GM21381 (cell line): ENCODE data around the gene KAZALD1.
"Not testable (repeated sequence)": the region's sequence is repeated elsewhere in the genome, so short reads cannot be mapped to it uniquely, and the experiment has no call there.

Experiments used
- ATAC-seq: cut with Tn5 transposase; IDR thresholded peaks from one replicate; pipeline ENCODE4 v1.9.1; 2021; ENCODE audit warnings: mild to moderate bottlenecking, moderate library complexity; ENCODE audit not compliant: unreplicated experiment

Gene KAZALD1

DNA sequence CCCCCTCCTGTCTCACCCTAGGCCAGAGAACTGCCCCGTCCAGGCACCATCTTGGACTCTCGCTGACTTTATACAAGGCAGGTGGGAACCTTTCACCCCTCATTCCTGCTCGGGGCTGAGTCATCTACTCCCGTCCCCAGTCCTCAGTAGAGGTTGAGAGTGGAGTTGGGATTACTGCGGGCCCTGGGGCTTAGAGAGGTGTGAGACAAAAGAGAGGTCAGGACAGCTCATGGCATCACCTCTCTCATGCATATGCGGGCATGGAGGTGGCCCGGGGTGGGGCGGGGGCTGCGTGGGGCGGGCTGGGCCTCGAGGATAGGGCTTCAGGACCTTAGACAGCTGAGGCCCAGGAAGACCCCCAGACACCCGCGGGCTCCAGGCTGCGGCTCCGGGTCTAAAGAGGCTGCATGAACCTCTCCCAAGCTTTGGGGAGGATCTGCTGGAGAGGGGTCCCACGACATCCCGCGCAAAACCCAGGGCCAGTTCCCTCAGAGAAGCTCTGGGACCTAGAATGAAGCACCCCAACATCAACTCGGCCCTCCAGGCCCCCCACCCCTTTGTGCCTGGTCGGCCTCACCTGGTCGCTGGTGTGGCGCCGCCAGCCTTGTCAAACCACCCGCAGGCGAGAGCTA is 31.2 kb upstream of the KAZALD1 start:
- ATAC-seq: no peak

DNA sequence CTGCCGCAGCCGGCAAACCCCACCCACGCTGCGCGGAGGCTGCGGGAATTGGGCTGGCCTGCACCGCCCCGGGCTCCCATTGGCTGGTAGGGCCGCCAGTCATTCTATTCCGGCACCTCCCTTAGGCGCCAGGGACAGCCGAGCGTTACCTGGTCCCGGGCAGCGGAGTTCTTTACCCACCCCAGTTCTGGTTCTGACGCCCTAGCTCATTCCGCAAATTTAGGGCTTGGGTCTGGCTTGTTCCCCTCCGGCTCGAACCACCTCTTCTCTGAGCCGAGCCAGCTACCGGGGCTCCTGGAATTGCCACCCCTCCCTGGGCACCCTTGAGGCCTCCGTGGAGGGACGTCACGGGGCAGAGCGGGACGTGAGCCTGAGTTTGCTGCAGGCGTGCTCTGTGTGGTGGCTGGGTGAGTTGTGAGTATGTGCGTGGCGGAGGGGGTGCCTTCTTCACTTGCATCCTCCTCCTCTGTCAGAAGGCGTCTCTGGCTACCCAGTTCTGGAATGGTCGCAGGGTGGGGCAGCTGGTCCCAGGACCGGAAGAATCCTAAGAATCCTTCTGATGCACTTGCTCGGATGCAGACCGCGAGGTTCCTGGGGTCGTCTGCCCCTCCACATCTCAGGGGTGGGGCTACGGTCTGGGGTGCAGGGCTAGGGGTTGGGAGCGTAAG is 30.5 kb upstream of the KAZALD1 start, which contains the start of the genes PDZD7 and SFXN3:
Gene PDZD7, minus strand, starts transcription at position 2 of the 668 bp plus-strand sequence. CDS start 910 bp downstream, outside the sequence.
Gene SFXN3, plus strand, starts transcription at position 107 of the 668 bp plus-strand sequence. CDS start 3,461 bp downstream, outside the sequence.
- ATAC-seq: peak; percentile 89

DNA sequence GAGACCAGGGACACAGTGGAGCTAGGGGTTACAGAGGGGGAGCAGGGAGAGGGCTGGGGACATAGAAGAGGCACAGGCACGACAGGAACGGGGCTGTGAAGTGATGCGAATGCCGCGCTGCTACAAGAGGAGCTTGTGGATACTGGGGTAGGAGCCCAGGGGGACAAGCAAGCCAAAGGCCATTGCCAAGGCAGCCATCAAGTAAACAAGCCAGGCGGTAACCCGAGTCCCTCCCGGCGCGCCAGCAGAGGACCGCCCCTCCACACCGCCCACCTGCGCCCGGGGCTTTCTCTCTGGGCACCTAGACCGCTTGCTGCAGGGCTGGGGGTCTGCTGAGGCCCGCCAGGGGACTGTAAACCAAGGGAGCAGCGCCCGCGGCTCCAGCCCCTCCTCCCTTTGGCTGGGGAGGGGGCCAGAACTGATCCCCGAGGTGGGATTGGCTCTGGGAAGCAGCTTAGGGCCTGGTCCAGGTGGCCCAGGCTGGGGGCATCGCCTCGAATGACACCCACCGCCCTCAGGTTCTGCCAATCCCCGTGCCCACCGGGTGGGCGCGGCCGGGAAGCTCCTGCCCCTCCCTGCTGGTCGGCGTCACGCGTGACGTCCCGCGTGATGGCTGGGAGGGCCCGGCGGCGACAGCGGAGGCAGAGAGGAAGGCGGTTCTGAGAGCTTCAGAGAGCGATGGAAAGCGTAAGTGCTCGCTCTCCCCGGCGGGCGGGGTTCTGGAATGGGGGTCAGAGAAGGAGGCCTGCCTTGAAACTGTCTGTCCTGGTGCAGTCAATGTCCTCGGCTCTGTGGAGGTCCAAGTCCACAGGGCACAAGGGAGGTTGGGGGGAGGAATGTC is 29.8 kb upstream of the KAZALD1 start:
- peak; percentile 44 for ATAC-seq

DNA sequence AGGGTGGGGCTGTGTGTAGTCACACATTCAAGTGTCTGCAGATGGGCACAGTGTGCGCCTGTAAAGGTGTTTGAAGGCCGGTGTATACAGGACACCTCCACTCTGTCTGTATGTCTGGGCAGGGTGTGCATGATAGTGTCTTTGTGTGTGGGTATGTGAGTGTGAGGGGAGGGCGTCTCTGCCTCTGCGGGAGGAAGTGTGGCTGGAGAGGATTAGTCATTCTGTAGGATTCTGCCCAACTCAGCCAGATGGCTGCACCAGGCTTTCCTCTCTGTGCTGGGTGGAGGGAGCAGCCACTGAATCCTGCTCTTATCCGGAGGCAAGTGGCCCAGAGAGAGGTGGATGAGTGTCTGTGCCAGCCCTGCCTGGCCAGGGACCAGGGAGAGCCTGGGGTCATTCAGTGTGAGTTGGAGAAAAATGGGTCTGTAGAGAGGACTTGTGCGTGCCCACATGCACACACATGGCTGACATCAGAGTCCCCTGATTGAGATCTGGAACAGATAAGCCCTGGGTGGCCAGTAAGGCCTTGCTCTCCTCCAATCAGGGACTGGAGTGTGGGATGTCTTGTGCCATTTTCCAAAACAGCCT is 29.1 kb upstream of the KAZALD1 start:
- ATAC-seq: peak; percentile 10

DNA sequence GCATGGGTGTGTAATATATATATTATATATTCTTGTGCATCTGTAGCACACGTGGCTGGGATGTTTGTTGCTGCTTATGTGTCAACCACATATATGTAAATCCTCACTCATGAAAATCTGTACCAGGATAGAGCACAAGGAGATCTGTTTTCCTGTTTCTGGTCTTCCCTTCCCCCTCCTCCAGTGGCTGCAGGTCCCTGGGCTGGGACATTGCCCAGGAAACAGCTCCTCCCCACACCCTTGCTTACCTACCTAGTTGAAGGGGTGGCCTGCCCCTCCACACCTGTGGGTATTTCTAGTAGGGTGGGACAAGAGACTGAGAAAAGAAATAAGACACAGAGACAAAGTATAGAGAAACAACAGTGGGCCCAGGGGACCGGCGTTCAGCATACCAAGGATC is 28.5 kb upstream of the KAZALD1 start:
- no peak for ATAC-seq

DNA sequence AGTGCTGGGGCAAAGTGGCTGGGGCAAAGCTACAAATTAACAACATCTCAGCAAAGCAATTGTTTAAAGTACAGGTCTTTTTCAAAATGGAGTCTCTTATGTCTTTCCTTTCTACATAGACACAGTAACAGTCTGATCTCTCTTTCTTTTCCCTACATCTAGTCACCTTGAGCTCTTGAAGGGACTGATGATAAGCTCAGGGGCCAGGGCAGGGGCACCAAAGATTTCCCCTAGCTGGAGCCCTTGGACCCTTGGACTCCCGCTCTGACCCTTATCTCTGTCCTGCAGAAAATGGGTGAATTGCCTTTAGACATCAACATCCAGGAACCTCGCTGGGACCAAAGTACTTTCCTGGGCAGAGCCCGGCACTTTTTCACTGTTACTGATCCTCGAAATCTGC is 27.4 kb upstream of the KAZALD1 start:
- ATAC-seq: not testable (repeated sequence)

DNA sequence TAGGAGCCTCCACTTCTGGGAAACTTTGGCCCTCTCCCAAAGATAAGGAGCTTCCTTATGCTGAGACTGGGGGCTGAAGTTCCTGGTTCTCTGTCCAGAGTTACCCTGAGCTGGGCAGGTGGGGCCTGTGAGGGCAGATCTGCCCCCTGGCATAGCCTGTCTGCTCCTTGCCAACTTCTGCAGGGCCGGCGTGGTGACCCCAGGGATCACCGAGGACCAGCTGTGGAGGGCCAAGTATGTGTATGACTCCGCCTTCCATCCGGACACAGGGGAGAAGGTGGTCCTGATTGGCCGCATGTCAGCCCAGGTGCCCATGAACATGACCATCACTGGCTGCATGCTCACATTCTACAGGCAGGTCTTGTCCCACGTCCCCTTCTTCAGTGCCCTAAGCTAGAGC is 26.5 kb upstream of the KAZALD1 start:
- ATAC-seq: no peak

DNA sequence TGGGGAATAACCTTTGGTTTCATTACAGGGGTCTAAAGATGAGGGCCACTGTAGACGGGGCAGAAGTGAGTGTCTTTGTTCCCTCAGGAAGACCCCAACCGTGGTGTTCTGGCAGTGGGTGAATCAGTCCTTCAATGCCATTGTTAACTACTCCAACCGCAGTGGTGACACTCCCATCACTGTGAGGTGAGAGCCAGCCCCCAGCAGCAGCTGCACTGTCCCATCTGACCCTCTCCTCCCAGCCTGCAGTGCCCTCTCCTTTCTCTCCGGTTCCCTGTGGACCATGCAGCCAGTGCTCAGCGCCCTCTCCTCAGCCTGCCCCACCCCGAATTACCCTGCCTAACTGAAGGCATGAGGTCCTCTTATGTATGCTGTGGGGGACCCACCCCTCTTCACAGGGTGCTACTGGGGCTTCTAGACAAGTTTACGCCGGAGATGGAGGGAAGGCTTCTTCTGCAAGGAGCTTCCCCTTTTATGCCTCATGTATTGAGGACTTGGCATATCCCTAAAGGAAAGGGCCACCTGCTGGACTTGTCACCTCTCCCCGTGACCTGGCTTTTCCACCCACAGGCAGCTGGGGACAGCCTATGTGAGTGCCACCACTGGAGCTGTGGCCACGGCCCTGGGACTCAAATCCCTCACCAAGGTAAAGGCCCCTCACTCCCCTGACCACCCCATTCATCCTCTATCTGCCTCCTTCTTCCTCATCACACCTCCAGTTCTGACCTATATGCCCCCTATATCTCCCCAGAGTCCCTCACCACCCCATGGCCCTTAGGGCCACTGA is 25.7 kb upstream of the KAZALD1 start:
- no peak for ATAC-seq

DNA sequence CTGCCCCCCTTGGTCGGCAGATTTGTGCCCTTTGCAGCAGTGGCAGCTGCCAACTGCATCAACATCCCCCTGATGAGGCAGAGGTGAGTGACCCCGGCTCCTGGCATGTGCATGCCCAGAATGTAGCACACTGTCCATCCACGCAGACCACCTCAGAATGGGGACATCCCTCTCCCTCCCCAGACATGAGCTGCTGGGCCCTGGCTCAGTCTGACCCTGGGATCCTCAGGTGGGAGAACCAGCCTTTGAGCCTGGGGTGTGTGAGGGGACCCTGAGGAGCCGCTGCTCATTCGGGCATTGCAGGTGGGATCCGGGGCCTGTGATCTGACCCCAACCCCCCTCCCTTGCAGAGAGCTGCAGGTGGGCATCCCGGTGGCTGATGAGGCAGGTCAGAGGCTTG is 25.1 kb upstream of the KAZALD1 start:
- no peak for ATAC-seq

DNA sequence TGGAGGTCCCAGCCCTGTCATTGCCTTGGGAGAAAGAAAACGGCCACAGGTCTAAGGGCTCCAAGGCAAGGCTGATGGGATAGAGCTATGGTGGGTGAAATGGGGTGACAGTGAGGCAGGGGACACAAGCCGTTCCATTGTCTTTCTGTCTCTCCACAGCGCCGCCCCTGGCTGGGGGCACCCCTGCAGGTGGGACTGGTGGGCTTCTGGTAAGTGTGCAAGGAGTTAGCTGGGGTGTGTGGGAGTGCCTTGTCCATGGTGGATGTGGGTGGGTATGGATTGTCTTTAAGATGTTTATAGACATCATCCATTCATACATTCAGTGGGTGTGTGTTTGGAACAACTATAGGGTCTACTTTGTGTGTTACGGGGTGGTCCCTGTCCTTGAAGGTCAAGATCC is 23.3 kb upstream of the KAZALD1 start:
- no peak for ATAC-seq

DNA sequence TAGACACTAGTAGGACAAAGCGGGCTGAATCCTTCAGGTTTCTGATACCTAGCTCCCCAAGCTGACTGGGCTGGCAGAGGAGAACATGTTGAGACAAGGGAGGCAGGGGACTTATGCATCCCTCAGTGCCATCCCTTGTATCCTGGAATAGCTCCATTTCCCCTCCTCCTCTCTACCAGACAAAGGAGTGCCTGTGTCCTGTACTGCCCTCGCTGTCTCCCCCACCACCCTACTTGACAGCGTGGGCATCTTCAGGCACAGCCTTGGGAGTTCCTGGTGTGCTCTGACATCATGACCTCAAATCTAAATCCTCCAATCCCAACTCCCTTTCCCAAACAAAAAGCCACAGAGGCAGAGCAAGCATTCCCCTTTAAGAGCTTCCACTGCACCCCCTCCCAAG is 21.7 kb upstream of the KAZALD1 start:
- ATAC-seq: no peak

DNA sequence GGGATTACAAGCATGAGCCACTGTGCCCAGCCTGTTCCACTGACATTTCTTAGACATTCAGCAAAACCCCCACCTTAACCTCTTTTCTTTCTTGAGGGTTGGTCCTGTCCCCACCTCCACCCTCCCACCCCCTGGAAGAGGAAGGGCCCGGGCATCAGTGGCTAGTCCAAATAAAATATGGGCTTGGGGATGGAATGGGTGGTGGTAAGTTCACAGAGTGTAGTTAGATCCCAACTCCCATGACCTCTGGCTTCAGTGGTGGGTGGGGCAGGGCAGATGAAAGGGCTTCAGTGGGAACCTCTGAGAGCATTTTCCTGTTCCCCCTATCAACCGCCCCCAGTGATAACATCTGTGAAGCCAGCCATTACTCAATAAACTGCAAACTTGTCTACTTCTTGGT is 20.9 kb upstream of the KAZALD1 start:
- no peak for ATAC-seq

DNA sequence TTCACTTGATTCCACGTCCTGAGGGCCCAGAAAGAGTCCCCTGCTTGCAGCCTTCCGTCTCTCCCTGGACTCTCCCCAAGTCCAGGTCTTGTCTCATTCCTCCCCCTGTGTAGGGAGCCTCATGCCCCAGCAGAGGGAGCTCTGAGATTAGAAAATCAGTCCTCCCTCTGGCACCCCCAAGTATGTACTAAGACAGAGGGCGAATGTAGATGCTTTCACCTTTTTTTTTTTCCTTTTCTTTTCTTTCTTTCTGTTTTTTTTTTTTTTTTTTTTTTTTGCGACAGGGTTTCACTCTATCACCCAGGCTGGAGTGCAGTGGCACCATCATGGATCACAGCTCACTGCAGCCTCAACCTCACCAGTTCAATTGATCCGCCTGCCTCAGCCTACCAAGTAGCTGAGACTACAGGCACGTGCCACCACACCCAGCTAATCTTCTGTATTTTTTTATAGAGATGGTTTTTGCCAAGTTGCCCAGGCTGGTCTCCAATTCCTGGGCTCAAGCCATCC is 20.5 kb upstream of the KAZALD1 start:
- ATAC-seq: no peak

DNA sequence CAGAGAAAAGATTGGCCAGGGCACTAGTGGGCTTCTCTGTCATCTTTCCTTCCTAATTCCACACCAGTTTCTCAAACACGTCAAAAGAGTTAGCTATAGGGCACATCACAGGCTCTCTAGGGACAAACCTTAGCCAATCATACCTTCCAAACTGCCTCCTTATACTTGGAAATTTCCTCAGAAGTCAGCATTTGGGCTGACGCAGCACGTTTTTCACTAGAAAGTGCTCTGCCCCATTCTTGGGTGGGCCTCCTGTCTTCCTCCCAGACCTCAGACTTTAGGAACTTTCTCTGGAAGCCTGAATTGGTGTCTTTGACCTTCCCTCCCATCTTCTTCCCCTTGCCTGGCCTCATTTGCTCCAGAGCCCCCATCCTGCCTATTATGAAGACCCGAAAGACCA is 19.7 kb upstream of the KAZALD1 start:
- no peak for ATAC-seq

DNA sequence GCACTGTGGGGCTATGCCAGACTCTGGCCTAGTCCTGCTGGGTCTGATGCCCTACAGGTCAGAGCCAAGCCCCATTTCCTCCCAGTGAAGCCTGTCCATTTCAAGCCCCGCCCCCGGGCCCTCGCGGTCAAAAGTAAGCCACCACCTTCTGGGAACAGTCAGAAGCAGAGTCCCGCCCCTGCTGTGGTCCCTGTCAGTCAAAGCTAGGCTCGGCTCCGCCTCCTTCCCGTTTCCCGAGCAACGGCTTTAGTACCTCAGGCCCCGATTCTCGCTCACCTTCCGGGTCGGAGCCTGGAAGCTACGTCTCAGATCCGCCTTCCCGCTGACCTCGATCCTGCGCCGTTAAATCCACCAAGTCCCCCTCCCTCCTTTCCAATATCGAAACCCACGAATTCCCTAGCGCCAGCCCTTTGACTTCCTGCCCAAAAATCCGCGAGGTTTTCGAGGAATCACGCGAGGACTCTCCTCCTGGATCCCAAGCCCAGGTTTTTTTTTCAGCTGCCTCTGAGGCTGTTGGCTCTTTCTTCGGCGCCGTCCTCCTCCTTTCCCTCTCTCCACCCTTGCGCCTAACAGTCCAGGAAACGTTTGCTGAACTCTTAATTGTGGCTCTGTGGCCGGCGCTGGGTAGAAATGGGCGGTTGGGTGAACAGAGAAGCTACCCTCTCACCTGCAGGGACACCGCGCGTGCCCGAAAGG is 19.0 kb upstream of the KAZALD1 start:
- peak; percentile 93 for ATAC-seq

DNA sequence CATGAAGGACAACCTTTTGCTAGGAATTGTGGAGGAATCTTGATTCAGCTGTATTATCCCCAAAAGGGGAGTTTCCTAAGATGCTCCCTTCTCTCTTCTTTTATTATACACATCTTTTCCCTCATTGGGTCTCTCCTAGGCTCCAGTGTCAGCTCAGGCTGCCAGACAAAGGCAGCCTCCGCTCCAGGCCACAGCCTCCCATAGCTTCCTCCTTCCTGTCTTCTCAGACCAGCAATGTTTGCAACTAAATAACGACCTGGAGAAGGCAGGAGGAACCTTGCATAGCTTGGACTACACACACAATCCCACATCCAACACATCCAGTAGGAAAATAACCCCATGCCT is 18.5 kb upstream of the KAZALD1 start:
- ATAC-seq: no peak

DNA sequence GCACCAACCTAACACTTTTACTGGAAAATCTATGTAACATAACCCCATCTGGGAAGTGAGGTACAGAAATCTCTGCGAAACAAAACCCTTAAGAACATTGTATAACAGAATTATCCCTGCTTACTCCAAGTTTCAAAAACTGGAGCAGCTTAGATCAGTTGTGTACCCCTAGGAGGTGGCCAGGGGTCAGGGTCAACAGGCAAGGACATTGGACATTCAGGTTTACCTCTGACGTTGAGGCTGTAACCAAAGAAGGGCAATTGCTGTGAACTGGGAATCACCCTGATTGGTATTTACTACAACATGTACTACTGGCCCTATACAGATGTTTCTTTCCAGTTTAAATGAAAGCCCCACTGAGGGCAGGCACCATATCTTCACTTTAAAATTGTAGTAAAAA is 17.7 kb upstream of the KAZALD1 start:
- ATAC-seq: no peak

DNA sequence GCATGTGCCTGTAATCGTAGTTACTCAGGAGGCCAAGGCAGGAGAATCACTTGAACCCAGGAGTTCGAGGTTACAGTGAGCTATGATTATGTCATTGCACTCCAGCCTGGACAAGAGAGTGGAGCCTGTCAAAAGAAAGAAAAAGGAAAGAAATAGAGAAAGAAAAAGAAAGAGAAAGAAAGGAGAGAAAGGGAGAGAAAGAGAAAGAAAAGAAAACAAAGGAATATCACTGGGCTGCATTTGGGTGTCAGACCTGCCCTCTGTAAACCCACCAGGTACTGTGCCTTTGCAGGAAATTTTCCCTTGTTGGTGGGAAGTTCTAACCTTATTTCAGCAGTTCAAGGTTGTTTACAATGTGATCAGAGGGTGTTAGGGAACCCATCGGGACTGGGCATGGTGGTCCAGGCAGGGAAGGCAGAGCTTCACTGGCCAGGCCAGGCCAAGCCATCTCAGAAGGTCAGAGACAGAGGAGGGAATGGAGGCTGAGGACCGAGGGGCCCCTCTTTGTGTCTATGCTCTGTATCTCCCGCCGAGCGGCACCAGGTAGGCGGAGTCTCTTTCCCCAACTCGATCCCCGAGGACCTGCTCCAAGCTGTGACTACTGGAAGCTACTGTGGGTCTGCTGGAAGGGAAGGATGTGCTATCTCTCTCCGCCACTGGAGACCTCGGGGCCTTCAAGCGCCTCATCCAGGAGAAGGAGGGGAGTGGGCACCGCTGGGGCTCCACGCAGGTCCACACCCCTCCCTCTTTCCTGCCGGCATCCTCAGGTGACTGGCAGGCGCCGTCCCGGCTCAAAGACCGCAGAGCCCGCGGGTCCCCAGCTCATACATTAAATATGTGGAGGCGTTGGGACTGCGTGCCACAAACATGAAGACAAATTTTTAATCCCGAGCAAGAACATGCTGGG is 15.2 kb upstream of the KAZALD1 start:
- no peak for ATAC-seq

DNA sequence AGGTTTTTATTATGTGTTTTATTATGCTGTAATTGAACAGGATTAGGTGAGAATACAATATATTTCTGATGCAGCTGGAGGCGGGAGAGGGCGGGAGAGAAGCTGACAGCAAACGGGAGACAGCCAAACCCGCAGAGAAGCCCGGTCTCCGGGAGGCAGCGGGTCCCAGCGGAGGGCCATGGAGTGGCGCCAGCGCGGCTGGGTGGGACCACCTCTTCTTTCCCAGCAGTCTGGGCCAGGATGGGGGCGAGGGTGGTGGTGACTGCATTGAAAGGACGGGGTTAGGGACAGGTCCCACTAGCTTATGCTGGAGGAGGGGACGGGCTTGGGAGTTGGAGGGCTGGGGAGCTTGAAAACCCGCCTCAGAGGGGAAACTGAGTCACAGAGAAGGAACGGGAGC is 14.5 kb upstream of the KAZALD1 start:
- no peak for ATAC-seq
